Activated CD4-positive, alpha-beta T cell treated with anti-CD3 and anti-CD28 coated beads, Interleukin-2, Interleukin-6, amounts not matched to agents 100 ng/mL and 50 ng/mL, durations not matched to agents 16 hours and 8 hours (primary cell): ENCODE measurements around the gene PKHD1.

Experiments
- DNase-seq: peaks from one replicate; pipeline ENCODE4 v3.0.0-alpha.2; 2020

Gene PKHD1

GRCh38 chr6:51585264-51585663, 502.1 kb downstream of the PKHD1 start:
- no peak for DNase-seq

- no peak for DNase-seq
These were observed 503.2 kb downstream of the PKHD1 start for GRCh38 chr6:51584163-51584562.

DNA sequence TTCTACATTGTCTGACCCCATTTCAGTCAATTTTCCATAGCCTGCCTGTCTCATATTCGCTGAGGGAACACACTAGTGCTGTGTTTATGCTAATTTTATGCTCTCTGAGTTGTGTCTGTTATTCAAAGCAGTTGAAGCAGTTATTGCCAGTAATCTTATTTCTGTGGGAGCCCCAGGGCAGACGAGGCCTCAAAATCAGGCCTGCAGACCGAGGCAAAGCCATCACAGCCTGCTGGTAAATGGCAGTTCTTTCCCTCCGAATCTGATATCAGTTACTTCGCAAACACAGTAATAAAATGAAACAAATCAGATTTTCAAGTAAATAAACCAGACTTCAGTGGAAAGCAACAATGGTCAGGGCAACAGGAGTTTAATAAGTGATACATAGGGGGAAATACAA, 508.4 kb downstream of the PKHD1 start:
- no peak for DNase-seq

- no peak for DNase-seq
These were observed 509.1 kb downstream of the PKHD1 start for GRCh38 chr6:51578362-51578761.

GRCh38 chr6:51574040-51574439, 513.4 kb downstream of the PKHD1 start:
- no peak for DNase-seq

DNA sequence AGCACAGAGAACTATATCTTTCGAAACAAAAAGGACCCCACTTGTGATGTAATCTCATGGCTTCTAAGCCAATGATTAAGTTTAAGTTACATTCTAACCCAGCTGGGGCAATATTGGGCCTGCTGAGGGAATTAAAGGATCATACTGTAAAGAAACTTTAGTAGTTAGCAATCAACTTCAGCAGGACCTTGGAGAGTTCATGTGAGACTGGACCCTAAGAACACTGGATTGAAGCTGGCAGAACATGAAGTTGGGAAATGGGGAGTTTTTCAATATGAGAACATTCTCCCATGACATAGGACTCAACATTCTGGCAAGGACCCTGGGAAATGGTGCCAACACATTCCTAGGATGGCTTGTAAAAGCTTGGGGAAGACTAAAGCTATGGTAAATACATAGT, 516.2 kb downstream of the PKHD1 start:
- DNase-seq, result no peak

GRCh38 chr6:51570168-51570921, 517.1 kb downstream of the PKHD1 start:
- DNase-seq, result no peak

- DNase-seq, result no peak
These were observed 517.8 kb downstream of the PKHD1 start for GRCh38 chr6:51569594-51569993.

- no peak for DNase-seq
These were observed 518.6 kb downstream of the PKHD1 start for GRCh38 chr6:51568771-51569170.

DNA sequence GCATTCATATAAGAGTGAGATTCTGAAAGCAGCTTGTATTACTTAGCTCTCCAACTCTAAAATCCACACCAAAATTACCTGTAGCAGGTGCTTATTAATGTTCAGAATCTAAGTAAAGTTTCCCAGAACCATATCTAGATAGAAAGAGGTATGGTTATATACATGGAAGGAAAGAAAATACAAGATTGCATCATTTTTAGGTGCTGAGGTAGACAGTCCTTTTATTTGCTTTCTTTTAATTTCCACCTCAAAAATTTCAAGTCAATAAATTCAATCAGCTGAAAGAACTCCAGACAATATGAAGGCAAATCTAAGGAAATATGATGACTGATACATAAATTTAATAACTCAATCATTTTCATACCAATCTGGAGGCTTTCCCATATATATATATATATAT, 521.9 kb downstream of the PKHD1 start:
- DNase-seq, result no peak
